ENCODE data around the gene RNF125.

Gene RNF125

DNA sequence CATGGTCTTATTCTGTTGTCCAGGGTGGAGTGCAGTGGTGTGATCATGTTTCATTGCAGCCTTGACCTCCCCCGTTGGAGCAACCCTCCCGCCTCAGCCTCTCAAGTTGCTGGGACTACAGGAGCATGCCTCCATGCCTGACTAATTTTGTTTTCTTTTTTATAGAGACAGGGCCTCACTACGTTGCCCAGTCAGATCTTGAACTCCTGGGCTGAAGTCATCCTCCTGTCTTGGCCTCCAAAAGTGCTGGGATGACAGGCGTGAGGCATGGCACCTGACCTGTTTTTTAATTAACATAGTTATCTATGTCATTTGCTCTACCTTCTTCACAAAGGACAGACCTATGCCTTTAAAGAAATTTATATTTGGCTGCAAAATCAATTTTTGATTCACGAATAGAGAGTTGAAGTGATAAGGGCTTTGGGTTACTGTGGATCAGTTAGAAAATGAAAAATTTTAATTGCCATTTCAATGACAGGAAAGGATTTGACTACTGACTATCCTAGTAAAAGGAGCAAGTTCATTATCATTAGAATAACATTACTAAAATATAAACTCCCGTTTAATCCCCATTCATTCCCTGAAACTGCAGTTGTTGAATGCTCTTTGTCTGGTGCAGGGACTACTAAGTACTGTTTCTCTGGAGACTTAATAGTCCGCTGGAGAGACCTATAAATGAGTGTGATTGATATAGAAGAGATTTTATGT lies 76.7 kb downstream of the RNF125 start:
- Histone ChIP-seq H3K27me3 (replicated peaks) (no peaks in the 10 kb centered on the region), H3K4me3 (ENCODE audit: low read depth, low read length) (no peak overlapping the region), H3K27ac (no peak overlapping the region), H3K36me3 (replicated peaks) (no peaks in the 10 kb centered on the region)
- DNase-seq: no peak
- in situ Hi-C loops (cut with HindIII; ENCODE audit: low pct_ligation_motif_present, low sequenced_read_pairs): no loop called here
- TF ChIP-seq, protein P1, sequence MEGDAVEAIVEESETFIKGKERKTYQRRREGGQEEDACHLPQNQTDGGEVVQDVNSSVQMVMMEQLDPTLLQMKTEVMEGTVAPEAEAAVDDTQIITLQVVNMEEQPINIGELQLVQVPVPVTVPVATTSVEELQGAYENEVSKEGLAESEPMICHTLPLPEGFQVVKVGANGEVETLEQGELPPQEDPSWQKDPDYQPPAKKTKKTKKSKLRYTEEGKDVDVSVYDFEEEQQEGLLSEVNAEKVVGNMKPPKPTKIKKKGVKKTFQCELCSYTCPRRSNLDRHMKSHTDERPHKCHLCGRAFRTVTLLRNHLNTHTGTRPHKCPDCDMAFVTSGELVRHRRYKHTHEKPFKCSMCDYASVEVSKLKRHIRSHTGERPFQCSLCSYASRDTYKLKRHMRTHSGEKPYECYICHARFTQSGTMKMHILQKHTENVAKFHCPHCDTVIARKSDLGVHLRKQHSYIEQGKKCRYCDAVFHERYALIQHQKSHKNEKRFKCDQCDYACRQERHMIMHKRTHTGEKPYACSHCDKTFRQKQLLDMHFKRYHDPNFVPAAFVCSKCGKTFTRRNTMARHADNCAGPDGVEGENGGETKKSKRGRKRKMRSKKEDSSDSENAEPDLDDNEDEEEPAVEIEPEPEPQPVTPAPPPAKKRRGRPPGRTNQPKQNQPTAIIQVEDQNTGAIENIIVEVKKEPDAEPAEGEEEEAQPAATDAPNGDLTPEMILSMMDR (IDR thresholded peaks at IDR 0.05; ENCODE audit: low read depth, low read length, missing control alignments): no peak

DNA sequence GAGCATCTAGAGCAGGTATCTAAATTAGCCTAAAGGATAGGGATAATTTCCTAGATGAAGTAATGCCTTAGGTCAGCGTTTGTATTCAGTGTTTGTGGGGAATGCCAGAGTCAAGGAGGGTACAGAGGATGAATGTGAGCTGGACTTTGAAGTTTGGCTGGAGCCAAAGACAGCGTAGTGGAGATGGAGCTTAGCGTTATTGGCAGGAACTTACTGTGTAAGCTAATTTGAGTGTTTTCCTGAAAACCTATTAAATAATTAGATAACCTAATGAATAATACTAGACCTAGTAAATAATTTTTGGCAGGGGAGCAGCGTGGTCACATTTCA lies 77.2 kb downstream of the RNF125 start:
- in situ Hi-C loops (cut with HindIII; ENCODE audit: low pct_ligation_motif_present, low sequenced_read_pairs): no loop called here
- Histone ChIP-seq H3K27me3 (replicated peaks) (no peaks in the 10 kb centered on the region), H3K27ac (no peak overlapping the region), H3K36me3 (replicated peaks) (no peaks in the 10 kb centered on the region), H3K4me3 (ENCODE audit: low read depth, low read length) (no peak overlapping the region)
- no peak for DNase-seq
- TF ChIP-seq, protein P1 (IDR thresholded peaks at IDR 0.05; ENCODE audit: low read depth, low read length, missing control alignments): no peak

DNA sequence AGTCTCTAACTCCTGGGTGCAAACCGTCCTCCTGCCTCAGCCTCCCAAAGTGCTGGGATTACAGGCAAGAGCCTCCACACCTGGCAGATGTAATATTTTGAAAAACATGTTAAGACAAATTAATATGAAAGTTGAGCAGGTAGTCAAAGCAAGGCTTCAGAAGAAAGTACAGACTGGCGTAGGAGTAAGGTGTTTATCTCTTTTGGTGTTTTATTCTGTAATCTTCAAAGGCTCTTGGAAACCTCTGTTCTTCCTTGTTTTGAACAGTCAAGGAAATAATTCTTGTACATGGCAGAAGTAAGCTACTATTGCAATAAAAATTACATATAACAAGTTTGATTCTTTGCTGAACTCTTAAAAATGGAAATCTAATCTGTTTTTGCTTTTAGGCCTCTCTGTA lies 78.3 kb downstream of the RNF125 start:
- in situ Hi-C loops (cut with HindIII; ENCODE audit: low pct_ligation_motif_present, low sequenced_read_pairs): no loop called here
- TF ChIP-seq, protein P1 (IDR thresholded peaks at IDR 0.05; ENCODE audit: low read depth, low read length, missing control alignments): no peak
- no peak overlapping the region for H3K4me3 ChIP-seq (ENCODE audit: low read depth, low read length)
- no peaks in the 10 kb centered on the region for H3K36me3 ChIP-seq (replicated peaks)
- no peaks in the 10 kb centered on the region for H3K27me3 ChIP-seq (replicated peaks)
- no peak overlapping the region for H3K27ac ChIP-seq
- DNase-seq: no peak

DNA sequence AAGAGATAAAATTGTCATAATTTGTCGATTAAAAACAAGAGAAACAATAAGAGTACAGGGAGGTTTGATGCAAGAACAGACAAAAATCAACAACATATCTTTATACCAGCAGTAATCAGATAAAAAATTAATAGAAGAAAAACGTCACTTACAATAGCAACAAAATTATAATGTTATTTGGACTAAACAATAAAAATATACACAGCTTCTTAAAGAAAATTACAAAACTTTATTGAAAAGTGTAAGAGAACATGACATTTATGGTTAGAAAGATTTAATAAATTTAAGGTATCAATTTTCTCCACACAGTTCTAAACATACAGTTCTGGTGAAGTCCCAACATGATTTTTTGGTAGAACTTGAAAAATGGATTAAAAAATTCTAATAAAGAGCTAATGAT lies 85.9 kb downstream of the RNF125 start:
- TF ChIP-seq, protein P1 (IDR thresholded peaks at IDR 0.05; ENCODE audit: low read depth, low read length, missing control alignments): no peak
- no peaks in the 10 kb centered on the region for H3K36me3 ChIP-seq (replicated peaks)
- DNase-seq: no peak
- H3K4me3 ChIP-seq (ENCODE audit: low read depth, low read length): no peak overlapping the region
- in situ Hi-C loops (cut with HindIII; ENCODE audit: low pct_ligation_motif_present, low sequenced_read_pairs): no loop called here
- no peak overlapping the region for H3K27ac ChIP-seq
- H3K27me3 ChIP-seq (replicated peaks): no peaks in the 10 kb centered on the region

DNA sequence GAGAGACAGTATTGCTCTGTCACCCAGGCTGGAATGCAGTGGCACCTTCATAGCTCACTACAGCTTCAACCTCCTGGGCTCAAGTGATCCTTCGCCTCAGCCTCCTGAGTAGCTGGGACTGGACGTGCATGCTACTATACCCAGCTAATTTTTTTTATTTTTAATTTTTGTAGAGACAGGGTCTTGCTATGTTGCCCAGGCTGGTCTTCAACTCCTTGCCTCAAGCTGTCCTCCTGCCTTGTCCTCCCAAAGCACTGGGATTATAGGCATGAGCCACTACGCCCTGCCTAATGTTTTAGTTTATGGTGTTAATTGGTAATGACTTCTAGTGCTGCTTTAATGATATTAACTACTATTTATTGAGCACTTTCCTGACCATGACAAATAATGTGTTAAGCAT lies 91.4 kb downstream of the RNF125 start:
- Histone ChIP-seq H3K36me3 (replicated peaks) (no peaks in the 10 kb centered on the region), H3K4me3 (ENCODE audit: low read depth, low read length) (no peak overlapping the region), H3K27ac (no peak overlapping the region), H3K27me3 (replicated peaks) (no peaks in the 10 kb centered on the region)
- TF ChIP-seq, protein P1 (IDR thresholded peaks at IDR 0.05; ENCODE audit: low read depth, low read length, missing control alignments): no peak
- in situ Hi-C loops (cut with HindIII; ENCODE audit: low pct_ligation_motif_present, low sequenced_read_pairs): no loop called here
- no peak for DNase-seq

DNA sequence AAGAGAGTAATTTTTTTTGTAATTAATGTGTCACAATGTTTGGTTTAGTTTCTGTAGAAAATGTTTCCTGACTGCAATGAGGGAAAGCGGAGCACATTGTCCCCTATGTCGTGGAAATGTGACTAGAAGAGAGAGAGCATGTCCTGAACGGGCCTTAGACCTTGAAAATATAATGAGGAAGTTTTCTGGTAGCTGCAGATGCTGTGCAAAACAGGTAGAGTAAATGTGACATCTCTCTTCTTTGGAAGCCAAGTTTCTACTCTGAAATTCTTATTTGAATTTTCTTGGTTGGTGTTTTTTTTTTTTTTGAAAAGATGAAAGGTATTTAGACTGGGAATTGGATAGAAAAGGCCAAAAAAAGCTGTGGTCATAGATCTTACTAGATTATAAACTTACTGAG lies 93.1 kb downstream of the RNF125 start:
- in situ Hi-C loops (cut with HindIII; ENCODE audit: low pct_ligation_motif_present, low sequenced_read_pairs): no loop called here
- H3K27ac ChIP-seq: no peak overlapping the region
- TF ChIP-seq, protein P1 (IDR thresholded peaks at IDR 0.05; ENCODE audit: low read depth, low read length, missing control alignments): no peak
- no peaks in the 10 kb centered on the region for H3K27me3 ChIP-seq (replicated peaks)
- no peak for DNase-seq
- H3K4me3 ChIP-seq (ENCODE audit: low read depth, low read length): no peak overlapping the region
- H3K36me3 ChIP-seq (replicated peaks): no peaks in the 10 kb centered on the region
